Neural progenitor cell (in vitro differentiated cells): ENCODE measurements around the gene WDR88. TPM values are rescaled to one million over a fixed set of nuclear protein-coding genes. Genes with fewer than 3 reads are reported as not detected.

Experiments used
- DNase-seq: peaks from one replicate; pipeline ENCODE4 v3.0.0-alpha.2; 2016; ENCODE audit warnings: low spot score
- H2AFZ ChIP-seq: fragments of 200-600 bp; sonication (generic); replicated peaks from 2 replicates; pipeline ENCODE4 v1.6.1; 2016; ENCODE audit warnings: antibody characterized with exemption
- H3F3A ChIP-seq: fragments of 200-600 bp; sonication (generic); 2 replicates; pipeline ENCODE4 v1.6.1; 2016; ENCODE audit warnings: antibody characterized with exemption, low read depth
- H3K27ac ChIP-seq: fragments of 200-600 bp; sonication (generic); 2 replicates; pipeline ENCODE4 v1.5.1; 2016; ENCODE audit warnings: mild to moderate bottlenecking
- H3K27me3 ChIP-seq: fragments of 200-600 bp; sonication (generic); 2 replicates; pipeline ENCODE4 v1.6.1; 2016; ENCODE audit warnings: mild to moderate bottlenecking, moderate library complexity
- H3K36me3 ChIP-seq: fragments of 200-600 bp; sonication (generic); 2 replicates; pipeline ENCODE4 v1.5.1; 2016
- H3K4me1 ChIP-seq: fragments of 200-600 bp; sonication (generic); 2 replicates; pipeline ENCODE4 v1.6.1; 2016; ENCODE audit warnings: mixed run types
- H3K4me2 ChIP-seq: fragments of 200-600 bp; sonication (generic); 2 replicates; pipeline ENCODE4 v1.6.1; 2016
- H3K4me3 ChIP-seq: fragments of 200-600 bp; sonication (generic); 2 replicates; pipeline ENCODE4 v1.5.1; 2016
- H3K79me2 ChIP-seq: fragments of 200-600 bp; sonication (generic); 2 replicates; pipeline ENCODE4 v1.6.1; 2016; ENCODE audit warnings: low read depth
- H3K9ac ChIP-seq: fragments of 200-600 bp; sonication (generic); 2 replicates; pipeline ENCODE4 v1.6.1; 2016
- H3K9me3 ChIP-seq: fragments of 200-600 bp; sonication (generic); 2 replicates; pipeline ENCODE4 v1.5.1; 2016; ENCODE audit warnings: low read depth
- H4K20me1 ChIP-seq: fragments of 200-600 bp; sonication (generic); 2 replicates; pipeline ENCODE4 v1.6.1; 2016; ENCODE audit warnings: low read depth
- H3K27ac Mint-ChIP-seq: 3 replicates; pipeline ENCODE4 v1.8.0; 2021; ENCODE audit warnings: mixed read lengths
- H3K27me3 Mint-ChIP-seq: 2 replicates; pipeline ENCODE4 v1.8.0; 2022; ENCODE audit warnings: low read depth, mild to moderate bottlenecking, inconsistent platforms, moderate library complexity, mixed read lengths; ENCODE audit not compliant: insufficient read depth
- H3K36me3 Mint-ChIP-seq: 3 replicates; pipeline ENCODE4 v1.8.0; 2021; ENCODE audit warnings: mixed read lengths
- H3K4me1 Mint-ChIP-seq: 3 replicates; pipeline ENCODE4 v1.8.0; 2021; ENCODE audit warnings: mixed read lengths
- H3K4me3 Mint-ChIP-seq: 3 replicates; pipeline ENCODE4 v1.8.0; 2021; ENCODE audit warnings: mild to moderate bottlenecking, moderate library complexity, mixed read lengths
- H3K9me3 Mint-ChIP-seq: 3 replicates; pipeline ENCODE4 v1.8.0; 2020; ENCODE audit warnings: mixed read lengths
- EZH2 ChIP-seq: fragments of 200-600 bp; sonication (generic); IDR thresholded peaks from 2 replicates; pipeline ENCODE4 v1.6.1; 2017; ENCODE audit warnings: antibody characterized with exemption, mild to moderate bottlenecking, moderate library complexity
- EZH2phosphoT487 ChIP-seq: fragments of 200-600 bp; sonication (generic); IDR thresholded peaks from 2 replicates; pipeline ENCODE4 v1.6.1; 2017; ENCODE audit warnings: antibody characterized with exemption
- total RNA-seq: library from RNA; depleted of rRNA; stranded (reverse); fragments of >200 nt; gene quantifications from 2 replicates; pipeline ENCODE4 v1.2.3, GENCODE V29; 2015; ENCODE audit warnings: low replicate concordance
- TF ChIP-seq, protein P1 (sequence below): fragments of 200-600 bp; sonication (generic); IDR thresholded peaks from 2 replicates; pipeline ENCODE4 v1.5.1; 2017; ENCODE audit warnings: antibody characterized with exemption, mild to moderate bottlenecking

Gene WDR88
- total RNA-seq, 1 donor from 2014 or later: not detected

DNA sequence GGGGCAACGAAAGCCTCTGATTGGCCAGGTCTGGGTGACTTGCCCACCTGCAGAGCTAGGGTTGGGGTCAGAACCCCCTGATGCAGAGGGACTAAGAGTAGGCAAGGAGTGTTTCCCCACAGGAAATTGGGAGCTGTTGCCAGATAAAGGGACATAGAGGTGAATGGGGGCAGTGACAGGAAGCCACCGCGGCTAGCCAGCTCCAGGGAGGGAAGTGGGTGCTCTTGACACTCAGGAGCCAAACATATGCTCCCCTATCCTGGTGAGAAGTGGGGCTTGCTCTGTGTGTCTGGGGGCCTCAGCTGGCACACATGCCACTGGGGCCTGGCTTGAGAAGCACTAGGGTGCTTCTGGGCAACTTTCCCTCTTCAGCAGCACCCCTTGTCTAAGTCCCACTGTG is 26.0 kb downstream of the WDR88 start:
- H3K4me2 ChIP-seq: no peak overlapping the region
- no peaks in the 10 kb centered on the region for H4K20me1 ChIP-seq
- no peak overlapping the region for H3K4me3 Mint-ChIP-seq
- no peaks in the 10 kb centered on the region for H3K4me1 Mint-ChIP-seq
- H3K9me3 Mint-ChIP-seq: no peaks in the 10 kb centered on the region
- no peak for DNase-seq
- H3K9me3 ChIP-seq: no peaks in the 10 kb centered on the region
- no peaks in the 10 kb centered on the region for H3K4me1 ChIP-seq
- no peaks in the 10 kb centered on the region for H3F3A ChIP-seq
- no peak overlapping the region for H3K9ac ChIP-seq
- no peaks in the 10 kb centered on the region for H3K36me3 ChIP-seq
- H3K27ac Mint-ChIP-seq: no peak overlapping the region
- no peaks in the 10 kb centered on the region for H3K79me2 ChIP-seq
- no peak overlapping the region for H3K4me3 ChIP-seq
- H3K36me3 Mint-ChIP-seq: peaks cover 2% of the 10 kb centered on the region
- H3K27ac ChIP-seq: no peak overlapping the region
- no peak overlapping the region for H2AFZ ChIP-seq
- TF ChIP-seq EZH2phosphoT487 (no peak), EZH2 (no peak)
- TF ChIP-seq, protein P1, sequence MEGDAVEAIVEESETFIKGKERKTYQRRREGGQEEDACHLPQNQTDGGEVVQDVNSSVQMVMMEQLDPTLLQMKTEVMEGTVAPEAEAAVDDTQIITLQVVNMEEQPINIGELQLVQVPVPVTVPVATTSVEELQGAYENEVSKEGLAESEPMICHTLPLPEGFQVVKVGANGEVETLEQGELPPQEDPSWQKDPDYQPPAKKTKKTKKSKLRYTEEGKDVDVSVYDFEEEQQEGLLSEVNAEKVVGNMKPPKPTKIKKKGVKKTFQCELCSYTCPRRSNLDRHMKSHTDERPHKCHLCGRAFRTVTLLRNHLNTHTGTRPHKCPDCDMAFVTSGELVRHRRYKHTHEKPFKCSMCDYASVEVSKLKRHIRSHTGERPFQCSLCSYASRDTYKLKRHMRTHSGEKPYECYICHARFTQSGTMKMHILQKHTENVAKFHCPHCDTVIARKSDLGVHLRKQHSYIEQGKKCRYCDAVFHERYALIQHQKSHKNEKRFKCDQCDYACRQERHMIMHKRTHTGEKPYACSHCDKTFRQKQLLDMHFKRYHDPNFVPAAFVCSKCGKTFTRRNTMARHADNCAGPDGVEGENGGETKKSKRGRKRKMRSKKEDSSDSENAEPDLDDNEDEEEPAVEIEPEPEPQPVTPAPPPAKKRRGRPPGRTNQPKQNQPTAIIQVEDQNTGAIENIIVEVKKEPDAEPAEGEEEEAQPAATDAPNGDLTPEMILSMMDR: no peak
- H3K27me3 ChIP-seq: no peaks in the 10 kb centered on the region
- peaks cover 7% of the 10 kb centered on the region for H3K27me3 Mint-ChIP-seq

DNA sequence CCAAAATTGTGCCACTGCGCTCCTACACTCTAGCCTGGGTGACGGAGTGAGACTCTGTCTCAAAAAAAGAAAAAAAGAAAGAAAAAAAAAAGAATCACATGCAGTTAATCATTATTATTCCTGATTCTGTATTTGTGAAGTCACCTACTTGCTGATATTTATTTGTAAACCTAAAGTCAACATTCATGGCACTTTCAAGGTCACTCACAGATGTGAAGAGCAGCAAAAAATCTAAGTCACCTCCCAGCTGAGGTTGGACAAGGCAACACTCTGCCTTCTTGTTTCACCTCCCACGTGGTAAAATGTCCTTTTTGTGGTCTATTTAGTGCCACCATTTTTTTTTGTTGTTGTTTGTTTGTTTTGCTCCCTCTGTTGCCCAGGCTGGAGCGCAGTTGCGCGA is 26.5 kb downstream of the WDR88 start:
- Mint-ChIP-seq H3K27ac (no peak overlapping the region), H3K9me3 (no peaks in the 10 kb centered on the region), H3K27me3 (peaks cover 7% of the 10 kb centered on the region), H3K36me3 (peaks cover 2% of the 10 kb centered on the region), H3K4me1 (no peaks in the 10 kb centered on the region), H3K4me3 (no peak overlapping the region)
- Histone ChIP-seq H3K79me2 (no peaks in the 10 kb centered on the region), H4K20me1 (no peaks in the 10 kb centered on the region), H3K4me1 (no peaks in the 10 kb centered on the region), H3K27ac (no peak overlapping the region), H3K4me2 (no peak overlapping the region), H3K27me3 (no peaks in the 10 kb centered on the region), H3F3A (no peaks in the 10 kb centered on the region), H3K36me3 (no peaks in the 10 kb centered on the region), H3K9me3 (no peaks in the 10 kb centered on the region), H3K4me3 (no peak overlapping the region), H3K9ac (no peak overlapping the region), H2AFZ (no peak overlapping the region)
- TF ChIP-seq EZH2: no peak
- TF ChIP-seq EZH2phosphoT487: no peak
- TF ChIP-seq, protein P1: no peak
- no peak for DNase-seq

DNA sequence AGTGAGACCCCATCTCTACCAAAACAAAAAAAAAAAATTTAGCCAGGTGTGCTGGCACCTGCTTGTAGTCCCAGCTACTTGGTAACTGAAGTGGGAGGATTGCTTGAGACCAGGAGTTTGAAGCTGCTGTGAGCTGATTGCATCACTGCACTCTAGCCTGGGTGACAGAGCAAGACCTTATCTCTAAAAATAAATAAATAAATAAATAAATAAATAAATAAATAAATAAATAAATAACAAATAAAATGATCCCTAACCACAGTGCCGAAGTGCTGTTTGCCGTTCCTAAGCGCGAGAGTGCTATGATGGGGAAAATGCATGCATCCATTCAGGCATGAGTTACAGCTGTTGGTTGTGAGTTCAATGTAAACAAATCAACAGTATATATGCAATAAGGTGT is 27.2 kb downstream of the WDR88 start:
- H3K36me3 Mint-ChIP-seq: peaks cover 2% of the 10 kb centered on the region
- DNase-seq: no peak

More for the DNA sequence above, 27.2 kb downstream of the WDR88 start:
- no peaks in the 10 kb centered on the region for H3K27me3 ChIP-seq
- H3K4me3 Mint-ChIP-seq: no peak overlapping the region
- no peaks in the 10 kb centered on the region for H3K4me1 ChIP-seq
- H3K4me3 ChIP-seq: no peak overlapping the region
- H2AFZ ChIP-seq: no peak overlapping the region
- no peak overlapping the region for H3K9ac ChIP-seq
- H3K9me3 ChIP-seq: no peaks in the 10 kb centered on the region
- TF ChIP-seq EZH2phosphoT487 (no peak), EZH2 (no peak)
- TF ChIP-seq, protein P1: no peak
- no peak overlapping the region for H3K27ac Mint-ChIP-seq
- H3K27ac ChIP-seq: no peak overlapping the region
- peaks cover 7% of the 10 kb centered on the region for H3K27me3 Mint-ChIP-seq
- H3K36me3 ChIP-seq: no peaks in the 10 kb centered on the region
- H4K20me1 ChIP-seq: no peaks in the 10 kb centered on the region
- H3F3A ChIP-seq: no peaks in the 10 kb centered on the region
- no peak overlapping the region for H3K4me2 ChIP-seq
- H3K4me1 Mint-ChIP-seq: no peaks in the 10 kb centered on the region
- no peaks in the 10 kb centered on the region for H3K79me2 ChIP-seq
- peaks cover under 1% of the 10 kb centered on the region for H3K9me3 Mint-ChIP-seq
